ENCODE results near the gene TBC1D22A.

The TBC1D22A gene

DNA sequence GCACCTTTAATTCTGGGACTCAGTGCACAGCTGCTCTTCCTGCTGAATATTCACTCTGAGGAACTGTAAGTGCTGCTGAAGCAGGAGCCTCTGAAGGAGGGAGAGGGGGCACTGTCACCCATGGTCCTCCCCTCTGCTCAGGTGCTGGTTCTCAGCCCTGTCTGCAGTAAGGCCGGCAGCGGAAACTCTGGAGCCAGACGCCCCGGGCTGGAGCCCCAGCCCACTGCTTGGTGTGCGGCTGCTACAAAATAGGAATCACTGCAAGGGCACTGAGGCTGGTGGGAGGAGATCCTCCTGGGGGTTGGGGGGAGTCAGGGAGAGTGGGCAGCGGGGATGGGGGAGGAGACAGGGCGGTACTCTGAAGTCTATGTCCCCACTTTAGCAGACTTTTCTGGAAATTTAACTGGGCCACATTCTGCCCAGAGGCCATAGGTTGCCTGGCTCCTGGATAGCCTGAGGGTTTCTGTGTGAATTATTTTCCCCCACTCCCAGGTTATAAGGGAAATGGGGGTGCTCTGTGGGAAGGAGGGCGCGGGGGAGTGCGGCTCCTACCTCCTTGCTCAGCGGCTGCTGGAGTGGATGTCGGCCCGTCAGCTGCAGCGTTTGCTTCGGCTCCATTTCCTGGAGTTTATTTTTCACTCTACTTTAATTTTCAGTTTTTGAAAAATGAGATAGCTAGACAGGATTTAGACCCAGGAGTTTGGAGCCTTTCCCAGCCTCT, 33.6 kb downstream of the TBC1D22A start:
- DNase-seq = no peak

DNA sequence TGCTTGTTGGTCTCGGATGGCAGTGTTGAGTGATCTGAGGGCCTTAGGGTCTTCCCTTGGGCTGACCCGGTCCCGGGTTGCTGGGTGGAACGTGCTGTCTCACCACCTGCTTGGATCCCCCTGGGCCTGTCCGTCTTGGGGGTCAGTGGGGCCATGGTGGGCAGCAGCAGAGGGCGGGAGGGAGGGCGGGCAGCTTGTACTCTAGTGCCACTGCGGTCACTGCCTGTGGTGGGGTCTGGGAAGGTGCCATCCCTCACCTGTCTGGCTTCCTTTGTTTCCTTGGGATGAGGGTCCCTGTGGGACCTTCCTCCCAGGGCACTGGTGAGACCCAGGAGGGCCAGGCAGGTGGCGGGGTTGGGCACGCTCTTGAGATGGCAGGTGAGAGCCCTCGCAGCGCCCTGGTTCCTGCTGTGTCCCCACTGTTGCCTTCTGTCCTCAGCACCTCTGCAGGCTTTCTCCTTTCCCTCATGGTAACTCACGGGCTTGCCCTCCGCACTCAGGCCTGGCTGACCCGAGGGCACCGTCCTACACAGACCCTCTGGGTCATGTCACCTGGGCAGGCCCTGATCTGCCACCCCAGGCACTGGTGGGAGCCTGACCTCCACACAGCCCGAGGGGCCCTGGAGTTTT, 34.2 kb downstream of the TBC1D22A start:
- DNase-seq = no peak

DNA sequence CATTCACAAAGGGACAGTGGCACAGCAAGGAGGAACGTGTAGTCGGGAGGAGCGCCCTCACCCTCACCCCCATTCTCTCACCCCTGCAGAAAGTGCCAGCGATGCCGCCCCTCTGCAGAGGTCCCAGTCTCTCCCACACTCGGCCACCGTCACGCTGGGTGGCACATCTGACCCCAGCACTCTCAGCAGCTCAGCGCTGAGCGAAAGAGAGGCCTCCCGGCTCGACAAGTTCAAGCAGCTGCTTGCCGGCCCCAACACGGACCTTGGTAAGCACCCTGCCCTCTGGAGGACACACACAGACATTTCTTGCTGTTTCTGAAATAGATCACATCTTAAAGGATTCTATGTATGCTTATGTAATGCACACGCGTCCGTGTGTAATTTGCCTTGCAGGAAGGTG, 34.9 kb downstream of the TBC1D22A start:
- DNase-seq = peak in 1 of 5 experiments; percentile 28

DNA sequence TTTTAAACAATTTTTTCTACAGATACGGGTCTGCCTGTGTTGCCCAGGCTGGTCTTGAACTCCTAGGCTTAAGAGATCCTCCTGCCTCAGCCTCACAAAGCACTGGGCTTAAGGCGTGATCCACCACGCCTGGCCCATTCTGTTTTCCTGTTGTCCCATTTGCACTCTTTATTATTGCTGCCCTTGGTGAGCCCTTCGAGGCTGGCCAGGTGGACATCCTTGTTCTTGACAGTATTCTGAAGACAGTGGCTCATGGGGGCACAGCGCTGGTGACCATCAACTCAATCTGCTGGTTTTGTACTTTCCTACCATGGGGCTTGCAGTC, 35.6 kb downstream of the TBC1D22A start:
- DNase-seq = no peak

DNA sequence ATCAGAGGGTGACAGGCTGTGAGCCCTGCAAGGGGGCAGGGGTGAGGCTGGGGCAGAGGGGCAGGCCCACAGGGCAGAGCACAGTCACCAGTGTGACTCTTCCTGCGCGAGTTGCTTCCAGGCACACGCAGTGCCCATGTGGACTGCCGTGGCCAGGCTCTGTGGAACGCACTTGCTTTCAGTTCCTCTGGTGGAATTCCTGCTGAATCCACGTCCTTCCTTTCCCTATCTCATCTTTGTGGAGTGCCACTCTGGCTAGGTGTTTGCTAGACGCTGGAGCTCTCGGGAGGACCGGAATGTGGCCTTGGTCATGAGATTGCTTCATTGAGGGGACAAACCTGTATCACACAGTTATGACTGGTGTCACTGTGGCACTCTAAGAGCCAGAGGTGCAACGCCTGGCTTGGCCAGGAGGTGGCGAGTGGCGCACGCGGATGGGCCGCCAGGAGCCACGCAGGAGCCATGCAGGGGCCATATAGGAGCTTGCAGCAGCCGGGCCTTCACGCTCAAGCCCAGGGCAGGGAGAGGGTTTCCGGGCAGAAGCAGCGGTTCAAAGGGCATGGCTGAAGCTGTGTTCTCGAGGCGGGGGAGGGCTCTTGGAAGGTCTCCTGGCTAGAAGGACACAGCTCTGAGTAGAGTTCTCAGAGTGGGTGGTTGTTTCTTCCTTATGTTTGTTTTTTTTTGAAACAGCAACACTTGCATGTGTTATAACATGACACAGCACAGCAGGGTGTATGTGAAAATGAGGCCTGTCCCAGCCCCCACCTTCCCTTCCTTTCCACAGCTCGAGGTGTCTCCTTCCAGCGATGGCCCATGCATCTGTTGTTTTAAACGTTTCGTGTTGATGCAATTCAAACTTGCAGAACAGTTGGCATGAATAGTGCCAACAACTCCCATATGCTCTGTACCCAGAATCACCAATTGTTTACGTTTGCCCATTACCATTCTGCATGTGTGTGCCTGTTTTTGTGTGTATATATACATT, 36.2 kb downstream of the TBC1D22A start:
- DNase-seq = peak; percentile 45 to 78 (median 49)

DNA sequence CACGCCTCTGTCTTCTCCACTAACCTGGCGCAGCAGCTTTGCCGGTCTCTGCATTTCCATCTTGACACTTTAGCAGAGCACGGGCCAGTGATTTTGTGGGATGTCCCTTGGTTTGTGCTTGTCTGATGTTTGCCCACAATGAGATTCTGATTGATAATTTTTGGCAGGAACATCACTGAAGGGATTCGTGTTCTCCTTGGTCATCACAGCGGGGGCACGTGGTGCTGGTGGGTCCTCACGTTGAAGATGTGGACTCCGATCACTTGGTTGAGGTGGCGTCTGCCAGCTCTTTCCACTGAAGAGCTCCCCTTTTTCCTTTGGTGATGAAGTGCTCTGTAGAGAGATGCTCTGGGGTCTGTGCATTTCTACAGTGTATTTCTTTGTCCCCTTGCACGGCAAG, 37.2 kb downstream of the TBC1D22A start:
- no peak for DNase-seq

DNA sequence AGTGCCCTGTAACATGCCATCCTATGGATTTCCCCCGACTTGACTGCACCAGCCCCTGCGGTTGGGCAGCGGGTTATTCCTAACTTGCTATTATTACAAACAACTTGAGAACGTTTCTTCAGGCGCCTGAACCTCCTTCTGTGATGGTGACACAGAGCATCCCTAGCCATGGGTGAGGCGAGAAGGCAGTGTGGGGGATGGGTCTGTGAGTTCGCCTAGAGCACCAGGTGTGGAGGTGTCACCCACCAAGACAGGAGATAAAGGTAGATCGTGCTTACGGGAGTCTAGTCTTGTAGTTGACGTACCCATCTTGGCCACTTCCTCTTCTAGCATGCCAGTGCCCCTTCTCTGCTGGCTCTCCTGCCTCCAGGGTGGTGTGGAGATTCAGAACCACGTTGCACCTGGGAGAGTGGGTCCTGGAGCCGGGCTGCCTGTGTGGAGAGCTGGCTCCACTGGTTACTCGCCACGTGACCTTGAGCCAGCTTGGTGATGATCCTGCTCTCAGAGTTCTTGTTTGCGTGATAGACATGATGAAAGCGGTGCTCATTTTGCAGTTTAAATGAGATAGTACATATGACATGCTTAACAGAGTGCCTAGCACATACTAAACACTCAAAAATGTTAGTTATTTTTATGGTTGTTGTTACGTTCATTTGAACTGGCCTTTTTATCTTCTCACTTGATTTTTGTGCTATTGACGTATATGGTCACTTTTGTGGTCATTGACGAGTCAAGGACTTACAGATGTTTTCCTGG, 37.8 kb downstream of the TBC1D22A start:
- DNase-seq = no peak

DNA sequence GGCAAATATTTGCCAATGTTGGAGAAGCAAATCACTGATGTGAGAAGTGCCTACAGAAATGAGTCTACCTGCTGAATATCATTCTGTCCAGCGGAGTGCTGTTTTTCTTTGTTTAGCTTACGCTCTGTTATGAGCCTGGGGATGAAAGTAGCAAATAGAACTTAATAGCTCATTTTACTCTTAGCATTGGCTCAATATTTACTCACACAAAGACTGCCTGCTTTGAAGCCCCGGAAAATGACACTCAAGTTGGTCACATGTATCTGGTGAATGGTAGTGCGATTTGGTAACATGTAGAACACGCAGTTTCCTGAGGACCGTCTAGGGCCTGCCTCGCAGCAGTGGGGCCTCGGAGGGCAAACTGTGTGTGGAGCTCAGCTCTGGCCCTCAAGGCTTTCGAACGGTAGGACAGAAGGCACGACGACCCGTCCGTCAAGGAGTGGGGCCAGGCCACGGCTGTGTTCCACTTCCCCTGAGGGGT, 38.9 kb downstream of the TBC1D22A start:
- DNase-seq = no peak

DNA sequence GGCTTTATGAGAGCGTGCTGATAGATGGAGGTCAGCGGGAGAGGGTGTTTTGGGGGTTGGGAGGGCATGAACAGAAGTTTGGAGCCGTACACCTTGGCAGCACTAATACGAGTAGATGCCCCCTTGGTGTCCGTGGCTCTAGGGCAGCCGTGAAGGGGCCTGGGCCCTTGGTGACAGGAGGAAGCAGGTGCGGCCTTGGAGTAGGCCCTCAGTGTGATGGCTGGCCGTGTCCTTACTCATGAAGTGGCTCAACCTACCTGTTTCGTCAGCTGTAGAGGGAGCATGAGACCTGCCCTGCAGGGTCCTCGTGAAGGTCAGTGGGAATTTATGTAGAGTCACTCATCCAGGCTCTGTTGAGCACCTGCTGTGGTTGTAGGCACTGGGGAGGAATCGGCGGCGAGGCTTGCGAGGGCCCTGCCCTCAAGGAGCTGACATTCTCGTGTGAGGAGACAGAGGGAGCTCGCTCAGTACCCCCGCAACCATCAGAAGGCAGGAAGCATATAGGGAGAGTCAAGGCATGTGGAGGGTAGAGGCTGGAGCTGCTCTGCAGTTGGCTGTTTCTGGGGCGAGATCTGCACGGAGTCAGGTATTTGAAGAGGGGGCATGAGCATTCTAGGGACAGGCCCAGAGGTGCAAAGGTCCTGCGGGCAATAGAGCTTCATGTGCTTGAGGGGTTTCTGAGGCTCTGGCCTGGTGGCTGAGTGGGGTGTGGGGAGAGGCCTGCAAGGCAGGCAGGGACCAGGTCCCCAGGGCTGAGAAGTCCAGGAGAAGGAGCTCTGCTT, 39.6 kb downstream of the TBC1D22A start:
- no peak for DNase-seq

DNA sequence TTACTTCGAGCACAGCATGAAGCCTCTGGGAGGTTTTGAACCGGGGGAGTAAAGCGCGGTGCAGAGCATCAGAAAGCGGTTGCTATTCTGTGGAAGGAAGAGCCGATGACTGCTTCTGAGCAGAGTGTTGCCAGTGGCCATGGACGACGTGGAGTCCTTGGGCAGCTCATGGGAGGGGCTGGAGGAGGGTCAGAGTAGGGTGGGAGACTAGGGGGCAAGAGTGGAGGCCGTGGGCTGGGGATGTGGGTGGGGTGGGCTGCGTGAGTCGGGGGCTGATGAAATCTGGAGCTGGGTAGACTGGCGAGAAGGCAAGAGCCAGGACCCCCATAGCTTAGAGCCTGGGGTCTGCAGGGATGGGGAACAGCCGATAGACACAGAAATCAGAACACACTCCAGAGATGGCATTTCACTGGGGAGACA, 40.2 kb downstream of the TBC1D22A start:
- DNase-seq = no peak

DNA sequence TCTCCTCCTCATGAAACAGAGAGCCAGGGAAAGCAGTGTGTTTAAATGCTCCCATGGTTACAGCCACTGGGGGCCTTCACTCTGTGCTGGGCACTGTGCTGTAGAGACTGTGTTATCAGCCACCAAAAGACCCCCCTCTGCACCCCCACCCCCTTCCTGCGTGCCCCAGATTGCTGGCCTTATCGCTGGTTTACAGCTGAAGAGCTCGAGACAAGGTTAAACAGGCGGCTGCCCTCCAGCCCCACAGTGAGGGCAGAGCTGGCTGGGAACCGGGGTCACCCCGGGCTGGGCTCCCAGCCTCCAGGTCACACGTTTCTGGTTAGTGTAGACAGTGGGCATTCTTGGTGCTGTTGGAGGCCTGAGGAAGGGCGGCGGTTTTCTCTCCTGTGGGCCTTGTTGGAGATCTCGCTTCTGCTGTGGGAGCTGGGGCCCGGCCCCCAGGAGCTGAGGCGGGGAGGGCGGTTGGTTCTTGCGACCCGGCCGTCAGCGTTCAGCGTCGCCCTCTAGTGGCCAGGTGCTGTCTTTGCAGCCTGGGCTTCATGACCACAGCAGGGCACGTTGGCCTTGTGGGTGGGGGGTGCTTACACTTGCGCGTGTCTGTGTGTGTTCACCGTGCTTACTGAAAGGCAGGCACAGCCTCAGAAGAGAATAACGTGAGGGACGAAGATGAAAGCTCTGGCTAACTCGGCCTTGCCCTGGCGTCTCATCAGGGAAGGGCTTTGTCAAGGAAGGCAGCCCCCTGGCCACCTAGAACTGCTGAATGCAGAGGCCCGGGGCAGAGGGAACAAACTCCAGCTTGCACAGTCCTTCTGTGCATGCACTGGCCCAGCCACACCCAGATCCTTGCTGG, 40.8 kb downstream of the TBC1D22A start:
- peak; percentile 46 to 73 (median 62) for DNase-seq

DNA sequence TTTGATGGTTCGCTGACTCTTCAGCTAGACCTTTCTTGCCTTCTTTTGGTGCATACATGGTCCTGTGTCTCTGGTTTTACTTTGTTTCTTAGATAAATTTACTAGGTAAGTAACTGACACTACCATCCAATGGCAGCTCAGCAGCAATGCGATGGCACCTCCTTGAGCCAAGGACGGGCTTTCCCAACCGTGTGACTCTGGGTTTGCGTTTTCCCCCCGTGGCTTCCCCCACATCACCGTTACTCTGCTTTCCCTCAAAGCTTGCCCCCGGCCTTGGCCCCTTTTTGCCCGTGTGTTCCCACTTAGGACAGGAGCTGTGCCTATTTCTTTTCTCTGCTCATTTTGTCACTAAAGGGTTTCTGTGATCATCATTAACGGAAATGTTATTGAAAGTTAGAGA, 41.5 kb downstream of the TBC1D22A start:
- DNase-seq = no peak

DNA sequence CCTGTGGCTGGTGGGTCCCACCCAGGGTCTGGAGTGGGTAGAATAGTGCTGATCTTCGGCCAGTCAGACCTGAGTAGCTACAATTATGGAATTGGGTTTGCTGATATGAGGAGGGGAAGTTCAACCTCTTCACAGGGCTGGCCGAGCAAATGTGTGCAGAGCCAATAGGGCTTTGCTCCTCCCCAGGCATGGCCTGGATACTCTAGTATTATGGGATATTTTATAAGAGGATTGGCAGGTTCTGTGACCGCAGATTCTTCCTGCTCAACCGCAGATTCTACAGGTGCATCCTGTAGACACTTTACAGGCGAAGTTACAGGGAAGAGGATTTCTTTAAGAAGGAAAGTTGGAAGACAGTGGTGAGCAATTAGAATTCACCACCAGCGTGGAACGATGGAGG, 44.3 kb downstream of the TBC1D22A start:
- DNase-seq = no peak

DNA sequence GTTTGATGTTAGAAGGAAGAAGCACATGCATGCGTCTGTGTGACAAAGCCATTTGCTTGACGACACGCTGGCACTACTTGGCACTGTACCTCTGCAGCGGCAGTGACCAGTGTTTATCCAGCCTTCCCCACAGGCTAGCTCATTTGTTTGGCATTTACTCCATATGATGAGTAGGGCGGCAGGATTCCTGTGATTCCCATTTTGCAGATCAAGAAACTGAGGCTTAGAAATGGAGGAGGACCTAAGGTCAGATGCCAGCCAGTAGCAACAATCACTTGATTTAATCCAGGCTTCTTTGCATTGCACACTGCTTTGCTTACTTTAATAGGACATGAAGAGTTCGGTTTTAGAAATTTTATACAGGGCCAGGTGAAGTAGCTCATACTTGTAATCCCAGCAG, 45.0 kb downstream of the TBC1D22A start:
- DNase-seq = no peak

DNA sequence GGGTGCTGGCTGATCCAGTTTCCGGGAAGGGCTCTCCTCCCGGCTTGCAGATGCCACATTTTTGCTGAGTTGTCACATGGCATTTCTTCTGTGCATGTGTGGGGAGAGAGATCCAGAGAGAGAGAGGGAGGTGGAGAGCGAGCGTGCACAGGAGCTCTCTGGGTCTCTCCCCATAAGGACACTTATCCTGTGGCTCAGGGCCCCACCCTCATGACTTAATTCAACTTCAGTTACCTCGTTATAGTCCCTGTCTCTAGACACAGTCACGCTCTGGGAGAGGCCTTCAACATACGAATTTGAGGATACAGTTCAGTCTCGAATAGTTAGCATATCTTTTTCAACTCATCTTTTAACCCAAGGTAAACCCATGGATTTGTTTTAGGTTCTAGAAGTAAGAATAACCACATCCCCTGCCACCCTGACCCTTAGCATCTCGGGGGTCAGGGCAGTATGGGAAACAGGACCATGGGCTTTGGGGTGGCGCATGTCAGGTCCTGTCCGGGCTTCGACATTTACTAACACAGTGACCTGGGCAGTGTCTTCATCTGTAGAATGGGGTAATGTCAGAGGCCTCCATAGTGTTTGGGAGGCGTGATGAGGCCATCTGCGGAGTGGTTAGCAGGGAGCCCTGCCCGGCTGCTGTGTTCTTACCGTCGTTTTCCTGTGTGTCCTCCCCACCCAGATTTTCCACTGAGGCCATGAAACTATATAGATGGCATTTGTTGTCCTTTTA, 46.9 kb downstream of the TBC1D22A start:
- DNase-seq = no peak

DNA sequence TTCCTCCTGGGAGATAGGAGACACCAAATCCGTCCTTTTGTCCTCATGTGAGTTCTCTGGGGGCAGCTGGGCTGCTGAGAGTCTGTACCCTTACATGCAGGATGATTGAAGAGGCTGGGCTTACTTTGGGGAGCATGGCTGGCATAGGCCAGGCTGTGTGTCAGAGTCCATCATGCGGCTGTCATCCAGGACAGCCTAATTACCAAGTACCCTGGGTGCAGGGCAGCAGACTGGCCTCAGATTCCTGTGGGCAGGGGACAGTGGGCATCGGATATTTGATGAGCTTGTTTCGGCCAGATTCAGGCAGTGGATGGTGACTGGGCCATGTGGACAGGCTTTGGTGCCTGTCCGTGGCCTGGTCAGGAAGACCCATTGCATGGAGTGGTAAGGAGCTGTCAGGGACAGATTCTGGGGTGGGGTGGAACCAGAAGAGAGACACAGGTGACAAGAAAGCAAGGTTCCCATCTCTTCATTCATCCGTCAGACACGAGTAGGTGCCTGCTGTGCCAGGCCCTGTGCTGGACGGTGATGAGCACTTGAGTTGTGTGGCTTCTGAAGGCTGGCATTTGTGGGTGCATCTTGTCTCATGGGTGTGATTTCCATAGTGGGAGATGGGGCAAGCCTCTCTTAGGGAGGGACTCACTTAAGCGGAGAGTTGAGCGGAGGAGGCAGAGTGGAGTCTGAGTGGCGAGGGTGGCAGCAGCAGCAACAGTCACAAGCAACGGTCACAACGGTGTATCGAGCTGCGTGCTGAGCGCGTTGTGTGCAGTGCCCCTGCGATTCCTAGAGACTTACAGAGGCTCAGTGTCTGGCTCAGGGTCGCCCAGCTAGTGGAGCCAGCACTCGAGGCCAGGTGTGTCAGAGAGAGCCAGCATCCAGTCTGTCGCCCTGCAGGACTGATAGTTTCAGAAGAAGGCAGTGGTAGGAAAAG, 48.7 kb downstream of the TBC1D22A start:
- no peak for DNase-seq

DNA sequence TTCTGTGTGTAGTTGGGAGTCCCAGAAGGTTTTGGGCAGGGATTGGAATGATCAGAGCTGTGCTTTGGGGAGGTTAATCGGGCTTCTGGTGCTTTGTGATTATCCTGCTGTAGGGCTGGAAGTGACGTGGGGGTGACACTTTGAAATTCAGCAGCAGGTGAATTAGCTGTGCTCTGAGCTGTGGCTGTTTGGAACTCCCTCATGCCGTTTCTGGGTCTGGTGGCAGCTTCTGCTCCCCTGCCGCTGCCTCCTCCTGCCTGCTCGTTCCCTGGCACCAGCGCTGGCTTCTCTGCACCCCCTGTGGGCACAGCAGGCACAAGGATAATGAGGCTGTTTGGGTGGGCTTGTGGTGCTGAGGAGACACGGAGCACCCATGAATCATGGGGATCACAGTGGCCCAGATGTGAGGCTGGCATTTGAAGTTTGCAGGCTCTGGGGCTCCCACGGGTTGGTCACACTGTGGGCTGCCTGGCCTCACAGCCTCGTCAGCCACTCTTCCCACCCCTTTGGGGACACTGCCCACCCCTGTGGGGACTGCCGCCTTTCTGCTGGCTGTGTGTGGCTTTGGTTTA, 49.7 kb downstream of the TBC1D22A start:
- no peak for DNase-seq

DNA sequence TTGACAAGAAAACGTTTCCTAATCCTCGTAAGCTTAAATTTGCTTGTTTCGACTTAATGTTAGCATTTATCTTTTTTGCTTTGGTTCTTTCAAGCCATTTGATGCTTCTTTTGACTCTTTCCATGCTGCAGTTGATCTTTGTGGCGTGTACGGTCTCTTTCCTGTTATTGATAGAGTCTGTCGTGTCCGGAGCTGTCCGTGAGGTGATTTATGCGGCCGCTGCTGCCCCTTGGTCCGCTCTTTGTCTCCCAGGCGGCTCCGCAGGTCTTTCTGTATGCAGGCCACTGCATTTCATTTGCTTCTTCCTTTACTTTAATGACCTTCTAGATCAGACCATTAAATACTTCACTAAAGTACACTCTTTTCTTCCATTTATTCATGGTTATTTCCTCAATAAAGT, 50.3 kb downstream of the TBC1D22A start:
- no peak for DNase-seq

Measured in T-helper 2 cell (primary cell).